Mesodermal cell (in vitro differentiated cells): ENCODE data around the gene RNASE12.
"Not testable (repeated sequence)": the region's sequence is repeated elsewhere in the genome, so short reads cannot be mapped to it uniquely, and the experiment has no call there.

ENCODE experiments used
- H3K27ac ChIP-seq: 2 replicates; pipeline ENCODE4 v1.7.0; 2013; ENCODE audit warnings: mild to moderate bottlenecking, low read depth, low read length, moderate library complexity; ENCODE audit not compliant: severe bottlenecking
- H3K36me3 ChIP-seq: 2 replicates; pipeline ENCODE4 v1.7.1; 2013; ENCODE audit warnings: mild to moderate bottlenecking, low read length, moderate library complexity; ENCODE audit not compliant: control insufficient read depth, insufficient read depth
- H3K4me1 ChIP-seq: one replicate; pipeline ENCODE4 v1.7.1; 2013; ENCODE audit warnings: mild to moderate bottlenecking, low read length; ENCODE audit not compliant: insufficient read depth, control insufficient read depth, poor library complexity, severe bottlenecking
- H3K4me3 ChIP-seq: 2 replicates; pipeline ENCODE4 v1.7.0; 2013; ENCODE audit warnings: low read length, control low read depth, mild to moderate bottlenecking; ENCODE audit not compliant: insufficient read depth, poor library complexity, severe bottlenecking; ENCODE audit errors: extremely low read depth
- H3K9me3 ChIP-seq: 2 replicates; pipeline ENCODE4 v1.7.1; 2013; ENCODE audit warnings: mild to moderate bottlenecking, low read length, moderate library complexity; ENCODE audit not compliant: control insufficient read depth
- WGBS, 2 experiments: methylation state at CpG; one replicate each; pipeline ENCODE4 v1.1.5; 2013; ENCODE audit warnings: missing lambda C conversion rate in 2 of 2; ENCODE audit not compliant: insufficient coverage in 2 of 2; 5-methylcytosine and 5-hydroxymethylcytosine counted together

Gene RNASE12

GRCh38 chr14:20578784-20579502 lies 12.2 kb downstream of the RNASE12 start:
- Histone ChIP-seq H3K9me3 (no peaks in the 10 kb centered on the region), H3K4me3 (no peak overlapping the region), H3K36me3 (no peaks in the 10 kb centered on the region), H3K4me1 (no peaks in the 10 kb centered on the region), H3K27ac (no peak overlapping the region)
- WGBS, 2 experiments = 78 to 84% methylated on average over 9 to 13 of the region's 14 CpGs

GRCh38 chr14:20578325-20578724 lies 12.9 kb downstream of the RNASE12 start:
- Histone ChIP-seq H3K9me3 (no peaks in the 10 kb centered on the region), H3K27ac (no peak overlapping the region), H3K36me3 (no peaks in the 10 kb centered on the region), H3K4me1 (no peaks in the 10 kb centered on the region), H3K4me3 (no peak overlapping the region)
- 33% methylated on average over 2 to 3 of the region's 3 CpGs for WGBS, 2 experiments

DNA sequence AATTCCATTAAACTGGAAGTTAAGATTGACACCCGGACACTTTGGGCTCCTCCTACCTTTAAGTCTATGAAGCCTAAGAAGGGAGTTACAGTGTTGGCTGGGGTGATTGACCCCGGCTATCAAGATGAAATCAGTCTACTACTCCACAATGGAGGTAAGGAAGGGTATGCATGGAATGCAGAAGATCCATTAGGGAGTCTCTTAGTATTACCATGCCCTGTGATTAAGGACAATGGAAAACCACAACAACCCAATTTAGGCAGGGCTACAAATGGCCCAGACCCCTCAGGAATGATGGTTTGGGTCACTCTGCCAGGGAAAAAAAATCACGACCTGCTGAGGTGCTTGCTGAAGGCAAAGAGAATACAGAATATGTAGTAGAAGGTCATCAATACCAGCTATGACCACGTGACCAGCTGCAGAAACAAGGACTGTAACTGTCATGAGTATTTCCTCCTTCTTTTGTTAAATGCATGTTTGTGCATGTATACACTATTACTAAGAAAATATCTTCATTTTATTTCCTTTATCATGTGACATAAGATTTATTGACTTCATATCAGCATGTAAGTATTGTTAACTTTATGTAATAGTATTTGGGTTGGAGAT lies 18.7 kb downstream of the RNASE12 start:
- WGBS, 2 experiments = 73 to 88% methylated on average over 1 of the region's 4 CpGs
- H3K36me3 ChIP-seq, H3K27ac ChIP-seq, H3K4me3 ChIP-seq, H3K4me1 ChIP-seq, H3K9me3 ChIP-seq: not testable (repeated sequence)

GRCh38 chr14:20570720-20571119 lies 20.5 kb downstream of the RNASE12 start:
- H3K9me3 ChIP-seq = not testable (repeated sequence)

GRCh38 chr14:20569865-20570264 lies 21.3 kb downstream of the RNASE12 start:
- 93% methylated on average over 2 of the region's 2 CpGs; no CpG with 5 or more reads in 1 of the 2 experiments for WGBS, 2 experiments

More at GRCh38 chr14:20570720-20571119, 20.5 kb downstream of the RNASE12 start:
- not testable (repeated sequence) for H3K4me3 ChIP-seq, H3K36me3 ChIP-seq, H3K4me1 ChIP-seq, H3K27ac ChIP-seq
- WGBS, 2 experiments = 100% methylated on average over 1 of the region's 1 CpG; no CpG with 5 or more reads in 1 of the 2 experiments

GRCh38 chr14:20569066-20569465 lies 22.1 kb downstream of the RNASE12 start:
- no peak overlapping the region for H3K4me3 ChIP-seq
- no peaks in the 10 kb centered on the region for H3K9me3 ChIP-seq

More at GRCh38 chr14:20569865-20570264, 21.3 kb downstream of the RNASE12 start:
- H3K9me3 ChIP-seq, H3K36me3 ChIP-seq, H3K4me3 ChIP-seq, H3K27ac ChIP-seq, H3K4me1 ChIP-seq: not testable (repeated sequence)

DNA sequence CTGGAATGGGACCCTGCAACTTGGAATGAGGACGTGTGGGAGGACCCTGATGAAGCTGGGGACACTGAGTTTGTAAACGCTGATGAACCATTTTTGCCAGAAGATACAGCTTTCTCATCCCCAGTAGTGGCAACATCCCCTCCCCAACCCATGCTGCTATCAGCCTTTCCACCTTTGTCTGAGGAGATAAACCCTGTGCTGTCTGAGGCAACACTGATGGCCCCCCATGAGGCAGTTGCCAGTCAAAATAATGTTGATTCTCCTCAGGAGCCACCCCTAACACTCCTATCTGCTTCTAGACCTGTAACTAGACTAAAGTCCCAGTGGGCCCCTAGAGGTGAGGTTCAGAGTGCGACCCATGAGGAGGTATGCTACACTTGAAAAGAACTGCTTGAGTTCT lies 22.8 kb downstream of the RNASE12 start:
- Histone ChIP-seq H3K4me3 (no peak overlapping the region), H3K9me3 (no peaks in the 10 kb centered on the region), H3K4me1 (no peaks in the 10 kb centered on the region), H3K36me3 (no peaks in the 10 kb centered on the region), H3K27ac (no peak overlapping the region)
- WGBS, 2 experiments = 87 to 100% methylated on average over 1 to 3 of the region's 3 CpGs

More at GRCh38 chr14:20569066-20569465, 22.1 kb downstream of the RNASE12 start:
- no peaks in the 10 kb centered on the region for H3K36me3 ChIP-seq
- H3K4me1 ChIP-seq = no peaks in the 10 kb centered on the region
- H3K27ac ChIP-seq = no peak overlapping the region

DNA sequence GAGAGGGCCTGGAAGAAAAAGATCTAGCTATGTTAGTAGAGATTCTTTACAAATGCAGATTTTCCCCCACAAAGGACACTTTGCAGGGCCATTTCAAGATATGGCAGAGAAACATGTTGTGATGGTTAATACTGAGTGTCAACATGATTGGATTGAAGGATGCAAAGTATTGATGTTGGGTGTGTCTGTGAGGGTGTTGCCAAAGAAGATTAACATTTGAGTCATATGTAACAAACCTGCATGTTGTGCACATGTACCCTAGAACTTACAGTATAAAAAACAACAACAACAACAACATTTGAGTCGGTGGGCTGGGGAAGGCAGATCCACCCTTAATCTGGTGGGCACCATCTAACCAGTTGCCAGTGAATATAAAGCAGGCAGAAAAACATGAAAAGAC lies 24.0 kb downstream of the RNASE12 start:
- not testable (repeated sequence) for H3K4me1 ChIP-seq, H3K27ac ChIP-seq, H3K4me3 ChIP-seq, H3K36me3 ChIP-seq, H3K9me3 ChIP-seq
- WGBS, 2 experiments = 86 to 100% methylated on average over 1 of the region's 1 CpG

DNA sequence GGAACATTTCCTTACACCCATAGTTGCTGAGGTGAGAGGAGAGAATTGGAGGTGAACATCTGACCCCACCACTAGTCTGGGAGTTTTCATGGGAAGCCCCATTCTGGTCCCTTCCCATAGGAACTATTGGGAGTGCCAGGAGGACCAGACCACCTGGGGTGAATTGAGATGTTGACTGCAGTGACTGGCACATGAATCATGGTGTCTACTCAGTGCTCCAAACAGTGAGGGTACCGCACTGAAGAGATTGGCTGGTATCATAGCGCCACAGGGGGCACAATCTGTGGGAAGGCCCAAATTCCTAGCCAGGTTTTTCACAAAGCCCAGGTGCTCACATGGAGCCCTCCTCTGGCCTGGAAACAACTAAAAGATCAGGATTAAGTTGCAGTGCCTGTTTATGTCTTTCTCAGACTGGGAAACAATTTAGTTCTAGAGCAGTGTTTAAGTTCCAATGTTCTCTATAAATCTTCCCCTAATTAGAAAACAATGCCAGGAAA lies 26.6 kb downstream of the RNASE12 start:
- Histone ChIP-seq H3K4me3 (no peak overlapping the region), H3K36me3 (no peaks in the 10 kb centered on the region), H3K27ac (no peak overlapping the region), H3K4me1 (no peaks in the 10 kb centered on the region), H3K9me3 (no peaks in the 10 kb centered on the region)
- WGBS, 2 experiments = 86 to 92% methylated on average over 2 of the region's 2 CpGs

DNA sequence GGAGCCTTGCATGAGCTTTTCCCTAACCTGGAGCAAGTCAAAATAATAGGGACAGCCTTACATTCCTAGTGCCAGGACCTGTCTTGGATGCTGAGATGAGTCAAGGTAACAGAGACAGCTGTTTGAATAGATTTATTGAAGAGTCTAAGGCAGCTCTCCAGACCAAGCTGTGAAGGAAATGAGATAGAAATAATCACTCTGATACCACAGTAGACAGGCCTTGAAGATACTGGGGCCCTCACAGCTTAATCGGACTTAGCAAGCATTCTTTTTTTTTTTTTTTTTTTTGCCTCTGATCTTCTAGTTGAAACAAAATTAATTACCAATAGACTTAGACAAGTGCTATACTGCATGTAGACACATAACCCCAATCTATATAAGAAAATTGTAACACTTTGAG lies 27.2 kb downstream of the RNASE12 start:
- no CpG with 5 or more reads among the region's 1 CpG for WGBS, 2 experiments
- Histone ChIP-seq H3K9me3 (no peaks in the 10 kb centered on the region), H3K4me3 (no peak overlapping the region), H3K4me1 (no peaks in the 10 kb centered on the region), H3K36me3 (no peaks in the 10 kb centered on the region), H3K27ac (no peak overlapping the region)

- Histone ChIP-seq H3K36me3 (no peaks in the 10 kb centered on the region), H3K4me1 (no peaks in the 10 kb centered on the region), H3K9me3 (no peaks in the 10 kb centered on the region), H3K4me3 (no peak within 1 kb of the TSS), H3K27ac (no peak within 1 kb of the TSS)
- WGBS, 2 experiments = no CpG with 5 or more reads among the region's 3 CpGs
These were observed 30.2 kb downstream of the RNASE12 start, which contains the start of gene RNASE9 for GRCh38 chr14:20560961-20561360. TSS of gene RNASE9 (minus strand) at chr14:20561047.
